Measurements from ENCODE around the gene CHRNA5.

DNA sequence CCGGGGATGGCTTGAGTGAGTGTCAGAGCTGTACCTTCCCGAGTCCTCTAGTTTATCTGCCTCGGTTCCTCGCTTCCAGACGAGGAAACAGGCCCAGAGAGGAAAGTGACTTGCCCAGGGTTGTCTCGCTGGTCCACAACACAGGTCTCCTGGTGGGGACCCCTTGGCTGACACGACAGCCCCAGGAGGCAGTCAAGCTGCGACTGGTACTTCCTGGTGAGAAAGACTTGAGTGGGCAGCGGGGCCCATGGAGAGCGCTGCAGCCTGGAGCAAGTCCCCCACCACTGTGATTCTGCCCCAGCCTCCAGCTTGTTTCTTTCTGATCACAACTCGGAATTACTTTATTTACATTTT, 600 bp upstream of the CHRNA5 start:
- TF ChIP-seq, protein P1, sequence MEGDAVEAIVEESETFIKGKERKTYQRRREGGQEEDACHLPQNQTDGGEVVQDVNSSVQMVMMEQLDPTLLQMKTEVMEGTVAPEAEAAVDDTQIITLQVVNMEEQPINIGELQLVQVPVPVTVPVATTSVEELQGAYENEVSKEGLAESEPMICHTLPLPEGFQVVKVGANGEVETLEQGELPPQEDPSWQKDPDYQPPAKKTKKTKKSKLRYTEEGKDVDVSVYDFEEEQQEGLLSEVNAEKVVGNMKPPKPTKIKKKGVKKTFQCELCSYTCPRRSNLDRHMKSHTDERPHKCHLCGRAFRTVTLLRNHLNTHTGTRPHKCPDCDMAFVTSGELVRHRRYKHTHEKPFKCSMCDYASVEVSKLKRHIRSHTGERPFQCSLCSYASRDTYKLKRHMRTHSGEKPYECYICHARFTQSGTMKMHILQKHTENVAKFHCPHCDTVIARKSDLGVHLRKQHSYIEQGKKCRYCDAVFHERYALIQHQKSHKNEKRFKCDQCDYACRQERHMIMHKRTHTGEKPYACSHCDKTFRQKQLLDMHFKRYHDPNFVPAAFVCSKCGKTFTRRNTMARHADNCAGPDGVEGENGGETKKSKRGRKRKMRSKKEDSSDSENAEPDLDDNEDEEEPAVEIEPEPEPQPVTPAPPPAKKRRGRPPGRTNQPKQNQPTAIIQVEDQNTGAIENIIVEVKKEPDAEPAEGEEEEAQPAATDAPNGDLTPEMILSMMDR (conservative IDR thresholded peaks at IDR 0.05): no peak
- TF ChIP-seq ZFX (IDR thresholded peaks at IDR 0.05): no peak
